SIG-M5 (cell line): ENCODE results near the gene SLC2A4RG.

Experiments
- DNase-seq: peaks from one replicate; lab custom pipeline; 2025; lab: John Stamatoyannopoulos, UW

SLC2A4RG gene

DNA sequence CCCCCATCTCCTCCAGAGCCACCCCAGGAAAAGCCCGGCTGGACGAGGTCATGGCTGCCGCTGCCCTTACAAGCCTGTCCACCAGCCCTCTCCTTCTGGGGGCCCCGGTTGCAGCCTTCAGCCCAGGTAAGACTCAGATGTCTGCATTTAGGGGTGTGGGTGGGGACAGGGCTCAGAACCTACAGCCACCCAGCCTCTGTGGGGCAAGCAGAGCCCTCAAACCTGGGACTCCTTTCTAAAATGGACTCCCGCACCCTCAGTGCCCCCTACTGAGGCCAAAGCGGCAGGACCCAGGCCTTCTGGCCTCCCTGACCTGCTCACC is 1.7 kb downstream of the SLC2A4RG start:
- no peak for DNase-seq

GRCh38 chr20:63741676-63742380 is 2.3 kb downstream of the SLC2A4RG start:
- no peak for DNase-seq

DNA sequence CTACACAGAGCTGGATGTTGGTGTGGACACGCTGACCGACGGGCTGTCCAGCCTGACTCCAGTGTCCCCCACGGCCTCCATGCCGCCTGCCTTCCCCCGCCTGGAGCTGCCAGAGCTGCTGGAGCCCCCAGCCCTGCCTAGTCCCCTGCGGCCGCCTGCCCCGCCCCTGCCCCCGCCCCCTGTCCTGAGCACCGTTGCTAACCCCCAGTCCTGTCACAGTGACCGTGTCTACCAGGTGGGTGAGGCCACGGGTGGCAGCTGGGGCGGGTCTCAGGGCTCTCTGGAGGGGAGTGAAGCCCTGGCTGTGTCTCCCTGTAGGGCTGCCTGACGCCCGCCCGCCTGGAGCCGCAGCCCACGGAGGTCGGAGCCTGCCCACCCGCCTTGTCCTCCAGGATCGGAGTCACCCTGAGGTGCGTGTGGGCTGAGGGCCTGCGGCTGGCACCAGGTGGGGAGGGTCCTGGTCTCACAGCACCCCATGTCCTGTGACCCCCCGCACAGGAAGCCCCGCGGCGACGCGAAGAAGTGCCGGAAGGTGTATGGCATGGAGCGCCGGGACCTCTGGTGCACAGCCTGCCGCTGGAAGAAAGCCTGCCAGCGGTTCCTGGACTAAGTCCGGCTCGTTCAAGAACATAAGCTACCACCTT is 2.9 kb downstream of the SLC2A4RG start:
- DNase-seq = no peak

DNA sequence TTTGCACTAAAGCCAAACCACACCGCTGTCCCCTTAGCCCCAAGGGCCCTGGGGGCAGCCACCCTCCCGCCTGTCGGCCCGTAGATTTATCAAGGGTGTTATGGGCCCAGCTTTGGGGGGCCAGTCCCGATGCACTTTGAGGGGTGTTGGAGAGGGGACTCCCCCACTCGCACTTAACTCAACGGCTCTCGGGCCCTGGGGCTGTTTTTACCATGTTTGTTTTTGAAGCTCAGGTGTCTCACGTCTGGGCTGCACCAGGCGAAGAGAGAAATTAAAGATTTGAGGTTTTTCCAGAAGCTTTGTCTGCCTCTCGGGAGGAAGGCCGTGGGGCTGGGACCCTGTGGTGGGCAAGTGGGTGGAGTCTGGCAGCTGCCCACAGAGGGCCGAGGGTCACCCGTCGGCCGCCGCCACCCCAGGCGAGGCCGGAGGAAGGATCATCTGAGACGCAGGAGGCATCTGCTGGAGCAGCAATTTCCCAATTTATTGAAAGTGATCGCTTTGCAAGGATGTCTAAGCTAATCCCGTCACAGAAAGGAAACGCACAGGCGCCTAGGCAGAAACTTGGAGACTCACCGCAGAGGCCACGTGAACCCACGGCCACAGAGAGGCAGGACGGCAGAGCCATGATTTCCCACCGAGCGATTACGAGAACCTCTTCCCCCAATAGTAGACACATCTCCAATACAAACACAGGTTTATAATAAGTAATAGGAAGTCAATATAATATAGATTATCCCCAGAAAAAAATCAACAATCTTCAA is 3.8 kb downstream of the SLC2A4RG start:
- no peak for DNase-seq

DNA sequence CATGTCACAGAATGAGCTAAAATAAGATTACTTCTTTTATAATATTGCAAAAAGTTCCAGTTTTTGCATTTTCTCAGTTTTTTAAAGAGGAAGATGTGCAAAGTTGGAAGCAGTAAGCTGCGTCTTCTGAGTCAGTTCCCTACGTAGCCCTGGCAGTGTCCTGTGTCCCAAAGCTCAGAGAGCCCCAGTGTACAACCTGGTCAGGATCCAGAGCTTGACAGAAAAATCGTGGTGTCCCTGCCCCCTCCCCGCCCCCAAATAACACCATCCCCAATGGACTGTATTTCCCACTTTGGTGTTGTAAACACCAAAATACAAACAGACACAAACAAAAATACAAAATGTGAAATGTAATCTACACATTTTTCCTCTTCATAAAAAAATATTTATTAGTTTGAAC is 4.6 kb downstream of the SLC2A4RG start:
- DNase-seq = no peak

DNA sequence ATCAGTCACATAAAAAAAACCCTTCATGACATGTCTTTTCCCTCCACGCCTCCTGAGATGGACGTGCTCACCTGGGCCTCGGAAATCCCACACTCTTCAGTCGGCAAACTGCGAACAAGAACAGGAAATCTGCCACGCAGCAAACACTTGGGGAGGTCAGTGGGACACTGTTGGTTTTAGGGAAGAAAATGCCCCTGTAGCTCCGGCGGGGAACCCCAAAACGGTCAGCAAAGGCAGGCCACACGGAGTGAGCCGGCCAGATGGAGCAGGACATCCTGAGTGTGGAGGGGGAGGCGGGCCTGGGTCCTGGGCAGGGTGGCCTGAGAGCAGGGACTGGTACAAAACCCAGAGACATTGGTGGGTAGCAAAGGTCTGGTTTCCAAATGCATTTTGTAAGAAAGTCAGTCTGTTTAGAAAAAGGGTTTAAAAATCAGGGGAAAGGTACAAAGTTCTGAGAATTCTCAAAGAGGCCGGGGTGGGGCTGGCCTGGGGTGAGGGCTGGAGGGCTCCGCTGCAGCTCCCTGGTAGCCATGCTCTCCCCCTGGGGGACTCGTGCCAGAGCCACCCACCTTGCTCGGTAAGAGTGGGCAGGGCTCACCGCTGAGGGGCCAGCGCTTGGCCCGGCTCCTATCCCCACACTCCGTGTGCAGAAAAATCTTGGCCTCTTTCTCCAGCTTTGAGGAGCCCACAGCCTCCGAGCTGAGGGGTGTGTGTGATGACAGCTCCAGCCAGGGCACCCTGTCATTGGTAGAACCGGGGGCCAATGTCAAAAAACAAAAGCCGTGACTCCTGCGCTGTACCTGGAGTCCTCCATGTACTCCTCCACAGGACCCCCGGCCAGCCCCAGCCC is 5.2 kb downstream of the SLC2A4RG start:
- DNase-seq = no peak

- no peak for DNase-seq
These were observed 5.8 kb downstream of the SLC2A4RG start for GRCh38 chr20:63745424-63745805.

- DNase-seq = no peak
These were observed 6.6 kb downstream of the SLC2A4RG start for GRCh38 chr20:63745961-63746731.

DNA sequence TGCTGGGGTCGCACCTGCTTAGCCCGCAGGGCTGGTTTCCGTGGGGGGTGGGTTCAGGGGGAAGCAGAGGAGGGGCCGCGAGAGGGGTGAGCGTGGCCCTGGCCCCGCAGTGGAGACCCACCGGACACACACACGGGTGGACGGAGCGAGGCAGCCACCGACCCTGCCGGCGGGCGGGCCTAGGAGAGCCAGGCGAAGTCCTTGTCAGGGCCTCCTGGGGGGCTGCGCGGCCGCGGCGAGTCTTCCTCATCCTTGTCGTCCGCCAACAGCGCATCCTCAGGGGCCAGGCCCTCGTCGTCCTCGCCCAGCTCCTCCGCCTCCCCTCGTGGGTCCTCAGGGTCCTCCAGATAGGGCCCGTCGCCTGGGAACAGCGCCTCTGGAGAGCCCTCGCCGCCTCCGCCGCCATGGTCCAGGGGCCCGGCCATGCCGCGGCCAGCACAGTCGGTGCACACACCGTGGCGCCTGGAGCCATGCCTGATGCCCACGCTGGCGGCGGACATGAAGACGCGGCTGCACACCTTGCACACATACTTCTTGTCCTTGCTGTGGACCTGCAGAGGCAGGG is 7.3 kb downstream of the SLC2A4RG start:
- DNase-seq = no peak

DNA sequence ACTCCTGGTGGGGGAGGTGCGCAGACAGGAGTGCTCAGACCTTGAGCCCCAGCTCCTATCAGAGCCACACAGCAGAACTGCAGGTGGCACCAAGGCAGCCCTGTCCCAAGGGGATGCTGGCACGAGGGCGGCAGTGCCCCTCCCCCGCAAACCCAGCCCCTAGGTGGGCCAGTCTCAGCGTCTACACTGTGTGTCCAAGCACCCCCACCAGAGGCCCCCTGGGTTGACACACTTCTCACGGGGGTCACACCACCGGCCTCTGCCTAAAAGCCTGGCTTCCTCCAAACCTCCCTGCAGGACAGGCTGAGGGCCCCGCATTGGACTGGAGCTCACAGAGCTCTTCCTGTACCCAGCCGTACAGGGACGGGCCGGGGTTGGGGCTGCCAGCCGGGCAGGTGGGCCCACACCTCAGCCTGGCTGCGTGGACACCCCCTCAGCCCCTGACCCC is 8.1 kb downstream of the SLC2A4RG start:
- no peak for DNase-seq

- DNase-seq = no peak
These were observed 8.7 kb downstream of the SLC2A4RG start for GRCh38 chr20:63748070-63748933.

DNA sequence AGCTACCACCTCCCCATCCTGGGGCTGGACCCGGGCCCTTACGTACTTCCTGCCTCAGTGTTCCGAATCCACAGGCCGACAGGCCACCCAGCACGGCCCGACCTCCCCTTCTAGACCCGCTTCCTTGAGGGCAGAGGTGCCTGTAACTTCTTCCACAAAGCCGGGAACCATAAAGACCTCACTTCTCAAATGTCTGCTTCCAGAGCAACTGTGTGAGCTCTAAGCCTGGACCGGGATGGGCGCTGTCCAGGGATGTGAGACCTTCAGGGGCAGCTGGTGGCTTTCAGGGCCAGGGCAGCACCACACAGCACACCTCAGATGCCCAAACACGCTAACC is 9.3 kb downstream of the SLC2A4RG start:
- DNase-seq = no peak

GRCh38 chr20:63749597-63750508 is 10.3 kb downstream of the SLC2A4RG start:
- no peak for DNase-seq

DNA sequence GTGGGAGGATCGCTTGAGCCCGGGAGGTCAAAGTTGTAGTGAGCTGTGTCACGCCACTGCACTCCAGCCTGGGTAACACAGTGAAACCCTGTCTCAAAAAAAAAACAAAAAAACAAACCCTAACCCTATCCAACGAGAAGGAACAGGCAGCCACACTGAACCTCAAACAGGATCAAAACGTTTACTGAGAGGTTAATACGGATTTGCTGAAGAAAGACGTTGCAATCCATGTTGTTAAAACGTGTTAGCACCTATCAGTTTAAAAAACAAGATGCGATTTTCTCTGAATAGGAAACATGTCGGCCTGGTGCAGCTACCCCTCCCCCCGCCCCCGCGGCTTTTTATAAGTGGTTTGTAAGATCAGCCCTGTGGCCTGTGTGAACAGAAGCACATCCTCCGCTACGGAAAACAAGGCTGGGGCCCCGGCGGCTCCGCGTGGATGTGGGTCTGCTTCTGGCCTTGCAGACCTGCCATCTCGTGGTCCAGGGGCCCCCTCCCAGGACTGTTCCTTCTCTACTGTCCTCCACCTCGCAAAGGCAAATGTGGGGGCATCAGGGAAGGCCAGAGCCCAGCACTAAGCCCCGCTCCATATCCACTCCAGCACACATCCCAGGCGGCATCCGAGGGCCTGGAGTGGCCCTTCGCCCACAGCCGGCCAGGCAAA is 11.4 kb downstream of the SLC2A4RG start:
- DNase-seq = no peak

- DNase-seq = no peak
These were observed 12.1 kb downstream of the SLC2A4RG start for GRCh38 chr20:63751471-63752271.

DNA sequence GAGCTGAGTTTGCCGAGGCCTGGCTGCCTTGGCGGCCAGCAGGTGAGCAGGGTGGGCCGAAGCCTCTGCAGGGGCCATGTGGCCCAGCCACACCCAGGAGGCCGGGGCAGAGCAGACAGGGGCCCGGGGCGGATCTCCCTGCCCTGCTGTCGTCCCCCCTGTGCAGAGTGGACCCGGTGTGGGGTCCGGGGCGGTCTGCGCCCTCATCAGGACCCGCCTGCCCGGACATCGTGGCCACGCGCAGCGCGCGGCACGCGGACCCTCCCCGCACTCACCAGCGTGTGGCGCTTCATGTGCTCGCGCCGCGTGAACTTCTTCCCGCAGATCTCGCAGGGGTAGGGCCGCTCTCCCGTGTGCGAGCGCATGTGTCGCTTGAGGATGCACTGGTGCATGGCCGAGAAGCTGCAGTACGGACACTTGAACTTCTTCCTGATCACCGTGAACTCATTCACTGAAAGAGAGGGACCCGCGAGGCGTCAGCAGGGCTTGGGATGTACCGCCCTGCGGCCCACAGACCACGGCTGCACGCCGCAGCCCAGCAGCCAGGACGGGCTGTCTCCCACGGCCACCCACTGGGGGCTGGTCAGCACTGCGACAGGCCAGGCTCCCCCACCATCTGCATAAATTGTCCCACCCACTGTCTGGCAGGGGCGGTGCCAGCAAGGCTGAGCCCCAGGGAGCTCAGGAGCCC is 13.0 kb downstream of the SLC2A4RG start:
- DNase-seq = no peak

- DNase-seq = no peak
These were observed 13.8 kb downstream of the SLC2A4RG start for GRCh38 chr20:63753381-63753780.
